Central memory CD4-positive, alpha-beta T cell (primary cell): ENCODE results near the gene MARK2.
A peak's percentile ranks its signal among the peaks of the same experiment; 100 is the strongest.

Source experiments
- DNase-seq: peaks from one replicate; pipeline ENCODE4 v3.0.0; 2022

The MARK2 gene

GRCh38 chr11:63884196-63884932 is 45.5 kb downstream of the MARK2 start:
- DNase-seq: no peak

DNA sequence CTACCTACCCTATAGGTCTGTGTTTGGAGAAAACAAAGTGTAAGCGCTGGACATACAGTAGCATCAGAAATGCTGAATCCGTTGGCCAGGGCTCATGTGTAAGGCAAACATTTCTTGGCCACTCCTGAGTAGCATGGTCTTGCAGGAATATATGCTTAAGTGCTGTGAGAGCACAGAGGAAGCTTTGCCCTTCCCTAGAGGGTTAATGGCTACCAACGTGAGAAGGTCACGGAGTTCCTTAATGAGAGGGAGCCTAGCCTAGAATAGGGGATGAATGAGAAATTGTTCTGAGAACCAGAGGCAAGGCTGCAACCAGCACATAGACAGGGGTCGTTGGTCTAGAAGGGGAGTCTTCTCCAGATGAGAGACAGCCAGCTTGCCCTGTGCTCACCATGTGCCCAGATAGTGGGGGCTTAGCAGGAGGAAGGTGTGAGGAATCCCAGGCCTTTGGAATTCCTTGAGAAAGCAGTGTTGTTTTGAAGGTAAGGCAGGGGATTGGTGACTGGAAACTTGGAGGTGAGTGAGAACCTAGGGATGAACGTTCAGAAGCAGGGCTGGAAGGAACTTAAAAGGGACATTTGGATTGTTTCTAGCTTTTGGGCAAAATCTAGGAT is 48.6 kb downstream of the MARK2 start:
- no peak for DNase-seq

- DNase-seq: peak; percentile 67
Measured at GRCh38 chr11:63888170-63889086, 49.5 kb downstream of the MARK2 start.

DNA sequence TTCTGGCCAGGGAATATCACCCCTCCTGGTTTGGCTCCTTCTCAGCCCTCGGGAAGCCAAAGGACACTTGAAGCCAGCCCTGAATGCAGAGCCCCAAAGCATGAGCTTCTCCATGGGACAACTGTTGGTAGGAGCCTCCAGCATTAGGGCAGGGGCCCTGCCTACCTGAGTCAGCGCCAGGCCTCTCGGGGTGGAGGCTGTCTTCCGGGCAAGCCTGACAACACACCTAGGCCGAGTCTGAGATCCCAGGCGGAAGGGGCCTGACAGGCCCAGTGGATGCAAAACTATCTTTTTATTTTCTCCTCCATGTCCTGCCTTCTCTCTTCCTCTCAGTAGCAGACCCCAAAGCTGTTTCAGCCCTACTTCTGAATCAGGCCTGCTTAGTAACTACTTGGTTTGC is 50.4 kb downstream of the MARK2 start:
- no peak for DNase-seq

DNA sequence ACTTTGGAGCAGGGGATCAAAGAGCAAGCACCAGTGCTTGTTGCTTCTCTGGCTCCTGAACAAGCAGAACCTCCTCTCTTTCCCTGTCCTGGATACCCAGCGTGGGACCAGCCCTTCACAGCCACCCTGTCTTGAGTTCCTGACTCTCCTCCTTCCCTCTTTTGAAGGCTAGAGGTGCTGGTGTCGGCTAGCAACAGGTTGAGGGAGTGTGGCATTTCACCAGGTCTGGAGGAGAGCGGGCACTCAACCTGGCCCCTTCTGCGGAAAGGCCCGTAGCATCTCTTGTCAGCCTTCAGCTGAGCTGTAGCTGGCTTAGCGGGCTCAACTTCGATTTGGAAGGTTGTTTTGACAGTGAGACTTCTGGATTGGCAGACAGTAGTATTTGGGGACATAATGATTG is 51.5 kb downstream of the MARK2 start:
- DNase-seq: no peak

DNA sequence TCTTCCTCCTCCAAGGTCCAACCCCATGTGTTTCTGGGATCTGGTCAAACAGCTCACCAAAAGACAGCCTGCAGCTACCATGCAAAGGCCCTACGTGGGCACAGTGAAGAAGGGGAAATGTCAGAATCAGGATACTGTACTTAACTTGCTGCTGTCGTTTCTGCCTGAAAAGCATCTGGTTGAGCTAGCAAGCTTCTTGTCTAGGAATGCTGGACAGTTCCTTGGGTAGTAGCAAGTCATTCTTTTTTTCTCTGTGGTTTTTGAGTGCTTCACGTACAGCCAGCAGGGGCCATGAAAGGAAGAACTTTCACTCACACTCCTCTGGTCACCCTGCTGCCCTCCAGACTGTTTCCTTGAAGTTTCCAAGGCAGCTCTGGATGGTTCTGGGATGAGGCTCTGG is 53.3 kb downstream of the MARK2 start:
- DNase-seq: no peak

- DNase-seq: no peak
Measured at GRCh38 chr11:63893355-63893754, 54.4 kb downstream of the MARK2 start.

GRCh38 chr11:63896071-63896470 is 57.2 kb downstream of the MARK2 start:
- no peak for DNase-seq

DNA sequence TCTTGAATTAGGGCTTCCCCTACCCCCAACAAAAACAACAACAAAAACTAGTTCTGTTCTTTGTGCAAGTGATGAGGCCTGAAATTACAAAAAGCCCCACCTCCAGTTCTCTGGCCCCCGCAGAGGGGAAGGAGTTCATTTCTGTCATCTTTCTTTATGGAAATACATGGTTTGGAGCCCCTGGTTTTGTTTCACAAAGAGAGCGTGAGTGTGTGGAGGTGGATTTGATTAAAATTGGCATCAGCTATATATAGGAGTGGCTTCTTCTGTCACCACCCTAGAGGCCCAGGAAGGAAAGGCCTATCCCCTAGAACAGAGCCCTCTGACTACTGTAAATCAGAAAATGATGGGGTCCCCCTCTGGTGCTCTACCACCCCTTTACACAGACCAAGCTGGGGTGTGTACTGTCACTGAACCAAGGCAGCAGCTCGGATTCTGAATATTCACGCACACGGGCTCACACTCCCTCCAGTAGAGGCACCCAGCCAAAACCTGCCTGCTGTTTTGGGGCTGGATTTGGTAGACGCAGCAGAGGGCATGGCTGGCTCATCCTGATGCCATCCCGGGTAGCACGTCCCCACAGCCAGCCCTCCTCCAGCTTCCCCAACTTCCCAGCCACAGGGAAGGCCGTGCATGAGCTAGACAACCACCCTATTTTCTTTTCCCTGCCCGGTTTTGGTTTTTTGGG is 58.7 kb downstream of the MARK2 start:
- no peak for DNase-seq

GRCh38 chr11:63901660-63902059 is 62.8 kb downstream of the MARK2 start:
- DNase-seq: no peak

GRCh38 chr11:63903884-63904283 is 65.0 kb downstream of the MARK2 start:
- no peak for DNase-seq

DNA sequence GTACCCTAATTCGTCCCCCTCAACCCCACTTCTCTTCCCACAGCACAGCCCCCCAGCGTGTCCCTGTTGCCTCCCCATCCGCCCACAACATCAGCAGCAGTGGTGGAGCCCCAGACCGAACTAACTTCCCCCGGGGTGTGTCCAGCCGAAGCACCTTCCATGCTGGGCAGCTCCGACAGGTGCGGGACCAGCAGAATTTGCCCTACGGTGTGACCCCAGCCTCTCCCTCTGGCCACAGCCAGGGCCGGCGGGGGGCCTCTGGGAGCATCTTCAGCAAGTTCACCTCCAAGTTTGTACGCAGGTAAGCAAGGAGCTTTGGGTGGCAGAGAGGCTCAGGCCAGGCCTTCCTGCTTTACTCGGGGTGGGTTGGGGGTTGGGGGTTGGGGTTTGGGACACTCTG is 65.8 kb downstream of the MARK2 start:
- DNase-seq: no peak

DNA sequence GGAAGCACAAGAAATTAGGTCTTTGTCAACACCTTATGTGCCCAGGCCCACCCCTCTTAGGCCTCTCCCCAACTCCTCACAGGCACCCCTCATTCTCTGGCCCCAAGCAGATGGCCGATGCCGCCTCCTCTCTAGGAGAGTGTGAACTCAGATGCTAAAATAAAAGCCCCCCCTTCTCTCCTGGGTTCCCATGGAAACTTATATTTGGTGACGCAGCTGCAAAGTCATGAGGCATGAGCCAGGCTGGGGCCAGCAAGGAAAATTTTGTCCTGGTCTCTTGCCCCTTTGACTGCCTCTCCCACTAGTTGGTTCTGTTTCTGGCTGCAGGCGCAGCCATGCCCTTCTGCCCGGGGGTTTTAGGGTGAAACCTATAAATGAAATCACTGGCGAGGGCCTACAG is 66.3 kb downstream of the MARK2 start:
- no peak for DNase-seq

GRCh38 chr11:63906087-63906486 is 67.2 kb downstream of the MARK2 start:
- no peak for DNase-seq

DNA sequence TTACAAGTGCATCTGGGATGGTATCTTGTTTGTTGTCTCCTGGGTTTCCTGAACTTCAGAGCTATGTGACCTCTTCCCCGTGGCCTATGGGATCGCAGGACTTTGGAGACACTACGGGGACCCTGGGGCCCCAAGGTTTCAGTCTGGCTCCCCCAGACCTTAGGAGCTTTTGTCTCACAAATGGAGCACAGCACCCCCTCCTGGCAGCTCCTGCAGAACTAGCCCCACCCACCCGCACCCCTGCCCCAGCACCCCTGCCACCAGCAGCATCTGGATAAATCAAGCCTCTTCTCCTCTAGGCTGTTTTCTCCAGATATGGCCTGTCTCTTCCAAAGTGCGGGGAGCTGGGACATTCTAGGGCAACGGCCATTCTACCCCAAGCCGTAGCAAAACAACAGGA is 67.7 kb downstream of the MARK2 start:
- DNase-seq: peak; percentile 48

DNA sequence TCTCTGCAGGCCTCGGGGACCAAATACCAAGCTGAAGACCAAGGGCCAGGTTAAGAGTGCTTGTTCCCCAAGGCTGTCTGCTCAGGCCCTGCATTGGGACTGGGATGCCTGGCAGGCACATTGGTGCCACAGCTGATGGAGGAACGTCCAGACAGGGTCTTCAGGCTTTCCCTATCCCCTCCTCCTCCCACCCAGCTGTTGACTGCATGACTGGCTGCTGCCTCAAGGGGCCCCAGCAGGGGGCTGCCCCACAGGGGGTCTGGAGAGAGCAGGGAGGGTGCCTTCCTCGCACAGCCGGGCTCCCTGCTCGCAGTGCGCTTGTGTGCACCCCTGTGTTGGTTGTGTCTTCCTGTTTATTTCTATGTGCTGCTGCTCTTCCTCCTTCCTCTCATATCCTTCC is 68.2 kb downstream of the MARK2 start:
- no peak for DNase-seq

DNA sequence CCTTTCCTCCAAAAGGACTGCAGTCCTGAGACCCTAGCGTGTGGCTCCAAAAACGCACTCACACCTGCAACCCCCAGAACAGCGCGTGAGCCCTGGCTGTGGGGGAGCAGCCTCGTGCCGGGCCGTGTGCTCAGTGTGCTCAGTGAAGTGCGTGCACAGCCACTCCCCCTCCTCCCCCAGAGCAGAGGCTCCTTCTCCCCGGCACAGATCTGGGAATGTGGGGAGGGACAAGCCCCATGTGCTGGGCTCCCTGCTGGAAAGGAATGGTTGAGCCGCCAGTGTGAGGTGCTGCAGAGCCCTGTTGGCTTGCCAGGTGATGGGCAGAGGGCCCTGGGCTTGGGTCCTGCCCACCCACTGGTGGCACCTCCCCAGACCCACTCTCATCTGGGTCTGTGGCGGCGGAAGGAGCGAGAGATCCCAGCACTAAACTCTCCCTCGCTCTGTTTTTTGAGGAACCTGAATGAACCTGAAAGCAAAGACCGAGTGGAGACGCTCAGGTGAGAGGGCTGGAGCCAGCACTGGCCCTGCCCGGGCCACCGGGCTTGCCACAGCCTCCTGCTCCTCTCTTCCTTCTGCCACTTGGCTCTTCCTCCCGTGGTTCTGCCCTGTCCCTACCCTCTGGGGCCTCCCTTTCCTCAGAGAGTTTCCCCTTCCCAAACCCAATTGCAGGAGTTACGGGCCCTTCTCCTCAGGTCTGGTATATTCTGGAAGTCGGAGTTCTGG is 69.1 kb downstream of the MARK2 start:
- DNase-seq: no peak

DNA sequence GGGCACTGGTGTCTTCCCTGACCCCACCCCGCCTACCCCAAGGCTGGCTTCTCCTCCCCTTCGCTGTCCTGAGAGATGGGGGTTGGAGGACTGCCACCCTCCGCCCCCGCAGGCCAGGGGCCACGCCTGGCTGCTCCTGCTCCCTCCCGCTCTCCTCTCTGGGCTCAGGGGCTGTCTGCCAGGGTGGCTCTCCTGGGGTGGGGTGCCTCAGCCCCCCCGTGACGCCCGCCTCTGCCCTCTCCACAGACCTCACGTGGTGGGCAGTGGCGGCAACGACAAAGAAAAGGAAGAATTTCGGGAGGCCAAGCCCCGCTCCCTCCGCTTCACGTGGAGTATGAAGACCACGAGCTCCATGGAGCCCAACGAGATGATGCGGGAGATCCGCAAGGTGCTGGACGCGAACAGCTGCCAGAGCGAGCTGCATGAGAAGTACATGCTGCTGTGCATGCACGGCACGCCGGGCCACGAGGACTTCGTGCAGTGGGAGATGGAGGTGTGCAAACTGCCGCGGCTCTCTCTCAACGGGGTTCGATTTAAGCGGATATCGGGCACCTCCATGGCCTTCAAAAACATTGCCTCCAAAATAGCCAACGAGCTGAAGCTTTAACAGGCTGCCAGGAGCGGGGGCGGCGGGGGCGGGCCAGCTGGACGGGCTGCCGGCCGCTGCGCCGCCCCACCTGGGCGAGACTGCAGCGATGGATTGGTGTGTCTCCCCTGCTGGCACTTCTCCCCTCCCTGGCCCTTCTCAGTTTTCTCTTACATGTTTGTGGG is 69.9 kb downstream of the MARK2 start:
- DNase-seq: no peak

DNA sequence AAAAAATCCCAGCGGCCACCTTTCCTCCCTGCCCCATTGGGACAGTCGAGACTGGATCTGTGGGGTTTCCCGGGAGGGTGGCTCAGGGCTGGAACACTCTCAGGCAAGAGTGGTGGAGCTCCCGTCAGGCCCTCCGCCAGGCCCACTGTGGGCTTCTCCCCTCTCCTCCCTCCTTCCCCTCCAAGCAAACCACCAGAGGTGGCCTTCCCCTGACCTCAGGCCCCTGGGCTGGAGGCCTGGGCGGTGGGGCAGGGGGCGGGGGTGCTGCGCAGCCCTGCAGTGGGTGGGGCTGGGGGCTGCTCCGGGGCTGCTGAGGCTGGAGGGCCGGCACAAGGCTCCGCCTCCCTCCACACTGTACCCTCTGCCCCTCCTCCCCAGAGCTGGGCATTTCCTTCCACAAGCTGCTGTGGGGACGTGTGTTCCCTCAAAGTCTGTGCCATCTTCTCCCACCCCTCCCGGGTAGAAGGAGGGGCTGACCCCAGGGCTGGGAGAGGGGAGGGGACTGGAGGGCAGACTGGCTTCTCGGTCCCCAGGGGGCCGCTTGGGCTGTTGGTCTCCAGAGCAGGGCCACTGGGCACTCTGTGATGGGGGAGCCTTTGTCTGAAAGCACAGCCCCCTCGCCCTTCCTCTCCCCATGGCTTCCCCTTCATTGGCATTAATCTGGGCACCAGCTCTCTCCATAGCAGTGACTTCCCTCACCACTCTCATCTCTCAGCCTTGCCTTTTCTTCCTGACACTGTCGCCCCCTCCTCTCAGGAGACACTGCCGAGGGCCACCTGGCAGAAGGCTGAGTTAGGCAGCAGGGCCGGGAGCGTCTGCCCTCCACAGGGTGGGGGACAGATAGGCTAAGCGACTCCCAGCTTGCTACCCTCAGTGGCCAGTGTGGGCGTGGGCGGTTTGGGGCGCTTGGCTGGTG is 70.9 kb downstream of the MARK2 start:
- DNase-seq: no peak

DNA sequence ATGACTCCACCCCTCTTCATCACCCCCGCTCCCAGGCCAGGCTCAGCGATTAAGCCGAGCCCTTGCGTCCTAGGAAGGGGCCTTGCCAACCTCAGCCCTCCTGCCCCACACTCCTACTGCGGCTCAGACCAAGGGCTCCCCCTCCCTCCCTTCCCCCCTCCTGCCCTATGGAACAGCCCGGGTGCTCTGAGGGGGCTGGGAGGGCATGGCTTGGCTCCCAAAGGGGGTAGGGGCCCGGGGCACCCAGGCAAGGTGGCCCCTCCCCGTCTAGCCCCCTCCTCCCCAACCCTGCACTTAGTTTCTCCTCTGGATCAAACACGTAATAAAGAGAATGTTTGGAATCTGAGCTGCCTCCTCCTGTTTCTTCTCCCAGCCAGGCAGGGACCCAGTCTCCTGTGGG is 71.8 kb downstream of the MARK2 start:
- DNase-seq: no peak

DNA sequence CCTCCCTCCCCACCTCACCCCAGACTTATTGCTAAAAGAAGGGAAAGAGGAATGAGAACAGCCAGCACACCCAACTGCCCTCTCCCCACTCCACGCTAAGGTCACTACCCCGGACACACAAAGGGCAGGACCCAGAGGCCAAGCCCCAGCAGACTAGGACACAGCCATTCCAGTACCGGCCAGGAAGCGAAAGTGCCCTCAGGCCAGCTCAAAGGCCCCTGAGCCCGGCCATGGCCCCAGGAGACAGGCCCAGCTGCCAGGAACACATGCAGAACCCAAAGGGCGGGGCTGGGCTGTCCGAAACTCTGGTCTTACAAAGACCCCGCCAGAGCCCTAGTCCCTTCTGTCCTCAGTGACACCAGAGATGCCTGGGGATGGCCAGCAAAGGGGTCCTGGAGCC is 72.5 kb downstream of the MARK2 start:
- no peak for DNase-seq
